Ovary (tissue), 3 donors: Measurements from ENCODE around the gene CALD1.

Source experiments
- EP300 ChIP-seq: sonication (generic); formaldehyde crosslinking; IDR thresholded peaks from one replicate; pipeline ENCODE4 v1.6.1; 2017; ENCODE audit warnings: antibody characterized with exemption
- POLR2A ChIP-seq: fragments of 450-650 bp; IDR thresholded peaks from one replicate; pipeline ENCODE4 v1.6.1; 2017; ENCODE audit warnings: antibody characterized with exemption, mild to moderate bottlenecking, moderate library complexity
- TF ChIP-seq, protein P1 (sequence below), 3 donors: fragments of 450-650 bp in 2 of 3; fragments of 200-600 bp in 1 of 3; IDR thresholded peaks; one replicate each; pipeline versions ENCODE4 v1.5.1 to v1.8.0; 2016 to 2022; ENCODE audit warnings: antibody characterized with exemption in 3 of 3, mild to moderate bottlenecking in 1 of 3
- donor health status: DM: no; HTN: no; CAD: no.

- TF ChIP-seq EP300 (no peak), POLR2A (no peak)
- TF ChIP-seq, protein P1, sequence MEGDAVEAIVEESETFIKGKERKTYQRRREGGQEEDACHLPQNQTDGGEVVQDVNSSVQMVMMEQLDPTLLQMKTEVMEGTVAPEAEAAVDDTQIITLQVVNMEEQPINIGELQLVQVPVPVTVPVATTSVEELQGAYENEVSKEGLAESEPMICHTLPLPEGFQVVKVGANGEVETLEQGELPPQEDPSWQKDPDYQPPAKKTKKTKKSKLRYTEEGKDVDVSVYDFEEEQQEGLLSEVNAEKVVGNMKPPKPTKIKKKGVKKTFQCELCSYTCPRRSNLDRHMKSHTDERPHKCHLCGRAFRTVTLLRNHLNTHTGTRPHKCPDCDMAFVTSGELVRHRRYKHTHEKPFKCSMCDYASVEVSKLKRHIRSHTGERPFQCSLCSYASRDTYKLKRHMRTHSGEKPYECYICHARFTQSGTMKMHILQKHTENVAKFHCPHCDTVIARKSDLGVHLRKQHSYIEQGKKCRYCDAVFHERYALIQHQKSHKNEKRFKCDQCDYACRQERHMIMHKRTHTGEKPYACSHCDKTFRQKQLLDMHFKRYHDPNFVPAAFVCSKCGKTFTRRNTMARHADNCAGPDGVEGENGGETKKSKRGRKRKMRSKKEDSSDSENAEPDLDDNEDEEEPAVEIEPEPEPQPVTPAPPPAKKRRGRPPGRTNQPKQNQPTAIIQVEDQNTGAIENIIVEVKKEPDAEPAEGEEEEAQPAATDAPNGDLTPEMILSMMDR (IDR thresholded peaks at IDR 0.05), result no peak
Measured at GRCh38 chr7:134730411-134730829, 49.0 kb upstream of the CALD1 start.
